ENCODE measurements around the gene ARVCF.
A peak's percentile ranks its signal among the peaks of the same experiment; 100 is the strongest.
"Not testable (repeated sequence)": the region's sequence is repeated elsewhere in the genome, so short reads cannot be mapped to it uniquely, and the experiment has no call there.

ARVCF gene

DNA sequence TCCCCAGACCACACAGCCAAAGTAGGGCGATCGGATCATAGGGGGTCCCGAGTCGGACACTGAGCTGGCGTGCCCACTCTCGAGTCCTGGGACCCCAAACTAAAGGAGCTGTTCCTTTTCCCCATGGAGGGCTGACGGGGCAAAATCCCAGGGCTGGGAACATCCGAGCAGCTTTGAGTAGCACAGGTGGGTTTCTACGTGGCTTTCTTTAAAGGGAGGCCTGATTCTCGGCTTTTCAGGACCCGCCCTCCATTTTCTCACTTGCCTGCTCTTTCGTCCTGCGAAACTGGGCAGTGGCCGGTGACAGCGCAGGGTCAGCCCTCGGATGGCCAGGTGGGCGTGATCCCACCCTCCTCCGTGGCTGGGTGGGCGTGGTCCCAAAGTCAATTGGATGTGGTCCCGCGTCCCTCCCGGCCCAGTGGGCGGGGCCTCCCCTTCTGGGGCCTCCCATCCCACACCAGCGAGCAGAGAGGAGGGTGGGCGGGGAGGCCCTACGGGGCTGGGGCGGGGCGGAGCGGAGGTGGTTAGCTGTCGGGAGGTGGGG, 57.5 kb downstream of the ARVCF start:
- no peak for DNase-seq

DNA sequence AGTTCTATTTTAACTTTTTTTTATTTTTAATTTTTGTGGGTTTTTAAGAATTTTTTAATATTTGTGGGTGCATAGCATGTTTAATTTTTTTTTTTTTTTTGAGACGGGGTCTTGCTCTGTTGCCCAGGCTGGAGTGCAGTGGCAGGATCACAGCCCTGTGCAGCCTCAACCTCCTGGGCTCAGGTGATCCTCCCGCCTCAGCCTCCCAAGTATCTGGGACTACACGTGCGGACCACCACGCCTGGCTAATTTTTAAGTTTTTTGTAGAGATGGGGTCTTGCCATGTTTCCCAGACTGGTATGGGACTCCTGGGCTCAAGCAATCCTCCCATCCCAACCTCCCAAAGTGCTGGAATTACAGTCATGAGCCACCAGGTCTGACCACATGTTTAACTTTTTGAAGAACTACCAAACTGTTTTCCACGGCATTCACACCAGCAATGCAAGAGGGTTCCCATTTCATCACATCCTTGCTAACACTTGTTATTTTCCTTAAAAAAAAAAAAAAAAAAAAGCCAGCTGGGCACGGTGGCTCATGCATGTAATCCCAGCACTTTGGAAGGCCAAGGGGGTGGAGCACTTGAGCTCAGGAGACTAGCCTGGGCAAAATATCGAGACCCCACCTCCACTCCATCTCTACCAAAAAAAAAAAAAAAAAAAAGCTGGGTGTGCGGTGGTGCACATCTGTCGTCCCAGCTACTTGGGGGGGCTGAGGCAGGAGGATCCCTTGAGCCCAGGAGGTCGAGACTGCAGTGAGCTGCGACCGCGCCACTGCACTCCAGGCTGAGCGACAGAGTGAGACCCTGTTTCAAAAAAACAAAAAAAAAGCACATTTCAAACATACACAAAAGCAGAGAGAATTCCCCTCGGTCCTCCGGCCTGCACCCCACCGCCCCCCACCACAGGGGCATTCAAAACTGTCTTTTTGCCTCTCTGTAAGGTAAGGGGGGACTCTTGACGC, 58.3 kb downstream of the ARVCF start:
- DNase-seq: no peak

GRCh38 chr22:19957445-19957844, 59.2 kb downstream of the ARVCF start:
- no peak for DNase-seq

DNA sequence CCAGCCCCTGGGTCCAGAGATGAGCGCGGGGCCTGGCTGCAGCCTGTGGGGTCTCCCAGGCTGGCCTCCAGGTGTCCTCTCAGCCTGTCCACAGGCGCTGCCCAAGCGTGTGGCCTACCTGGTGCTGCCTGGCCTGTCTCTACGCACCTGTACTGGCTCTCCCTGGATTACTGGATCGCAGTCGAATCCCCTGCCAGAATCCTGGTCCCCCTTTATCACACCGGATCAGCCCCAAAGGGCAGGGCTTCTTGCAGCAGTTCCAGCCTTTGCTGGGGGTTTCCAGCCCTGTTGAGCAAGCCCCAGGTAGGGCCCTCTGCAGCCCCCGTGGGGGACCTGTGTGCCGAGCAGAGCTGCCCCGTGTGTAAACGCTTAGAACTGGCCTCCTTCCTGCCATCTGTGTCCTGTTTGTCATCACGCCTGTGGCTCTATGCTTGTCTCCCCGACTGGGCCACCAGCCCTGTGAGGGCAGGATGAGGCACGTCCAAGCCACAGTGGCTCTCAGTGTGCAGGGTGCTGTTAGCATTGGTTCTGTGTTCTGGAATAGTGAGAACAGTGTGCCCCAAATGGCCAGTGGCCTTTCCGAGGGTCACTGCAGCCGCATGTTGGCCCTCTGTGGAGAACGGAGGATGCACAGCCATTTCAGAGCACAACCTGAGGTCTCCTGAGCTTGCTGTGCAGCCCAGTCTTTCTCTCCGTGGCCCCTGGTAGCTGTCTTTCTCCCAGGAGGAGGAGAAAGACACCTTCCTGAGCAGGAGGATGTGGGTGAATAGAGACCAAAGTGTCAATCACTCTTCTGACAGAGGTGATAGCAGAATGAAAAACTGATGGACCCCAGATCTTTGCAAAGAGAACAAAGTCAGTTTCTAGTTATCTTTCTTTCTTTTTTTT, 61.1 kb downstream of the ARVCF start:
- DNase-seq: no peak

- no peak for DNase-seq
Observed at GRCh38 chr22:19951346-19951745, 65.3 kb downstream of the ARVCF start.

- no peak for DNase-seq
Observed at GRCh38 chr22:19948057-19948760, 68.4 kb downstream of the ARVCF start.

DNA sequence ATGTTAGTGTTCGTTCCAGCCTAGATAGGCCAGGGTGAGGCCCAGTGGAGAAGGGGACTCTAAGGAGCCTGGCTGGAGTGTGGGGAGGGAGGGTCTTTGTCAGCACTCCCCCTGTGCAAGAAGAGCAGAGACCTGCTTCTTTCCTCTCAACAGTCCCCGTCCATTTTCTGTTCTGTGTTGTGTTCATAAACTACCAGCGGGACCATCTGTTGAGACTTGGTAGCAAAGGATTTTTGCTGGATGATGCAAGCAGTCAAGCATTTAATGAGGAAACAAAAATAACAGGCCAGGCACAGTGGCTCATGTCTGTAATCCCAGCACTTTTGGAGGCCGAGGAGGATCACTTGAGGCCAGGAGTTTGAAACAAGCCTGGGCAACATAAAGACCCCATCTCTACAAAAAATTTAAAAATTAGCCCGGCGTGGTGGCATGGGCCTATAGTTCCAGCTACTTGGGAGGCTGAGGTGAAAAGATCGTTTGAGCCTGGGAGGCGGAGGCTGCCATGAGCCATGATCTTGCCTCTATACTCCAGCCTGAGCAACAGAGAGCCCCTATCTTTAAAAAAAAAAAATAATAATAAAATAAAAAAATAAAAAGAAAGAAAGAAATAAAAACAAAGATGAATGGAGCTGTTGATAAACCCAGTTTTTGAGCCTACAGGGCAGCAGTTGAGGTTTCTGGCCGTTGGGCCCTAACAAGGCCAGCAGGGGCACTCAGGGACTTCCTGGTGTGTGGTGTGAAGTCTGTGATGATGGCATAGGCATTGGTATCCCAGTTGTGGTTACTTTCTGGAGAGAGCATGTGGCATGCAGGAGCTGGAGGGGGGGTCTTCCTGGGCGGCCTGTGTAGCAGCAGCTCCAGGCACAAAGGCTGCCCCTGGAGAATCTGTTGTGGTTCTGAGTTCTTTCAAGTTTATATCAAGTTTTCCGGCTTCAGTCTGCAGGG, 73.3 kb downstream of the ARVCF start:
- peak; percentile 20 for DNase-seq

DNA sequence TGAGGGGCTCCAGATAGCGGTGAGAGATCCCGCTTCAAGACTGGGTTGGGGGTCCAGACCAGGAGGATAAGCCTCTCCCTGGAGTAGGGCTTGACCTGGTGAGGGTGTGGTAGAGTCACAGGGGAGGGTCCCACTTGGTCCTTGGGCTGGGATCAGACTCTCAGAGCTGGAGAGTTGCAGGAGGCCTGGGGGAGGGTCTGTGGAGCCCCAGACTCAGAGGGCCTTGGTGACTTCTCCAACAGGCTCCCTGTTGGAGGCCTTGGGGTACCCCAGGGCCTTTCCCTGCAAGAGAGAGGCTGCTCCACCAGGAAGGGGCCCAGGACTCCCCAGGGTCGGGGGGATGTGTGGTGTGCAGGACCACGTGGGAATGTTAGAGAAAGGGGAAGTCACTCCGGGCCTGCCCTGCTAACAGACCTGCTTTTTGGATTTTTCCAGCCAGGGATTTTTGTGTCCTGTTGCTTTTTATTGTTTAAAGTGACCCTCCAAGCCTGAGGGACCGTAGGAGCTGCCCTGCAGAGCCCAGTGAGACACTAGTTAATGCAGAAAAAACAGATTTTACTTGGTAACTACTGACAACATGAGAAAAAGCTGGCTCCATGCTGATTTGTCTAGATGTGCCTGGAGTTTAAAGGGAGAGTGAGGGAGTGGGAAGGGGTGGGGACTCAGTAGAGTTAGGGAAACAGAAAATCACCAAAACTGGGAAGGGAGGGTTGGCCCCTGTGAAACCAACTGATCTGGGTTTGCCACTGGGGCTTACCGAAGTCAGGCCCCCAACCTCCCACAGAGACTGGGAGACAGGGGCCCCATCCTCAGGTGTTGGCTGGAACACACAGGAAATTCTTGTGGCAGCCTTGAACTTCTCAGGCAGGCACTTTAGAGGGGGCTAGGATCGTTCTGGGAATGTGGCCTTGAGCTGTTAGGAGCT, 74.2 kb downstream of the ARVCF start:
- no peak for DNase-seq

DNA sequence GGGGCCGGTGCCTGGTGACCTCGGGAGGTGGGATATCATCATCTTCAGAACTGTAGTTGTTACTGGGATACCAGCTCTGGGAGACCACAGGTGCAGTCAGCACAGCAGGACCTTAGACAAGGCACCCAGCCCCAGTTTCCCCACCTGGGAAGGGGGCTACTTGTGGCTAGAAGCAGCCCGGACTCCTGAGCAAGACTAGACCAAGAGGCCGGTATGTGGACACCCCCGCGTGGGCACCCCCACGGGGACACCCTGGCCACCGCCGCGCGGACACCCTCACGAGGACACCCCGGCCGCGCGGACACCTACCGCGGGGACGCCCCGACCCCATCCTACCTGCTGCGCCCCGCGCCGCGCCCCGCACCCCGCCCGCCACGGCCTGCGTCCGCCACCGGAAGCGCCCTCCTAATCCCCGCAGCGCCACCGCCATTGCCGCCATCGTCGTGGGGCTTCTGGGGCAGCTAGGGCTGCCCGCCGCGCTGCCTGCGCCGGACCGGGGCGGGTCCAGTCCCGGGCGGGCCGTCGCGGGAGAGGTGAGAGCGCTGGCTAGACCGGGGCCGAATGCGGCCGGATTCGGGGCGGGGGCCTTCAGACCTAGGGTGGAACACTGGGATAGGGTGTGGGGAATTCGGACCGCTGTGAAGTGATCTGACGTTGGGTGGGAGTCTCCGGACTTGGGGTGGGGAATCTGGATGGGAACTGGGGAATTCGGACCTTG, 75.1 kb downstream of the ARVCF start, which contains the start of the genes COMT and TXNRD2:
Gene COMT (plus strand): TSS at position 408 of the 718 bp plus-strand sequence. CDS start 20,755 bp downstream, outside the sequence.
Gene TXNRD2 (minus strand): TSS at position 454 of the 718 bp plus-strand sequence. CDS start 15 bp downstream, at position 439.
- DNase-seq: no peak

GRCh38 chr22:19940536-19941364, 75.9 kb downstream of the ARVCF start:
- DNase-seq: no peak

GRCh38 chr22:19937616-19938473, 78.8 kb downstream of the ARVCF start:
- DNase-seq: no peak

- no peak for DNase-seq
Observed at GRCh38 chr22:19936513-19936912, 80.1 kb downstream of the ARVCF start.

DNA sequence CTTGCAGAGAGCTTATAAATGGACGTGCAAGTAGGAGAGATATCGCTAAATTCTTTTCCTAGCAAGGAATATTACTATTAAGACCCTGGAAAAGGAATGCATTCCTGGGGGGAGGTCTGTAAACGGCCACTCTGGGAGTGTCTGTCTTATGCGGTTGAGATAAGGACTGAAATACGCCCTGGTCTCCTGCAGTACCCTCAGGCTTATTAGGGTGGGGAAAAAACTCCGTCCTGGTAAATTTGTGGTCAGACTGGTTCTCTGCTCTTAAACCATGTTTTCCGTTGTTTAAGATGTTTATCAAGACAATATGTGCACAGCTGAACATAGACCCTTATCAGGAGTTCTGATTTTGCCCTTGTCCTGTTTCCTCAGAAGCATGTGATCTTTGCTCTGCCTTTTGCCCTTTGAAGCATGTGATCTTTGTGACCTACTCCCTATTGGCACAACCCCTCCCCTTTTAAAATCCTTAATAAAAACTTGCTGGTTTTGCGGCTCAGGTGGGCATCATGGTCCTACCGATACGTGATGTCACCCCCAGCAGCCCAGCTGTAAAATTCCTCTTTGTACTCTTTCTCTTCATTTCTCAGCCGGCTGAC, 81.4 kb downstream of the ARVCF start:
- not testable (repeated sequence) for DNase-seq

- no peak for DNase-seq
Observed at GRCh38 chr22:19933341-19934241, 83.0 kb downstream of the ARVCF start.

DNA sequence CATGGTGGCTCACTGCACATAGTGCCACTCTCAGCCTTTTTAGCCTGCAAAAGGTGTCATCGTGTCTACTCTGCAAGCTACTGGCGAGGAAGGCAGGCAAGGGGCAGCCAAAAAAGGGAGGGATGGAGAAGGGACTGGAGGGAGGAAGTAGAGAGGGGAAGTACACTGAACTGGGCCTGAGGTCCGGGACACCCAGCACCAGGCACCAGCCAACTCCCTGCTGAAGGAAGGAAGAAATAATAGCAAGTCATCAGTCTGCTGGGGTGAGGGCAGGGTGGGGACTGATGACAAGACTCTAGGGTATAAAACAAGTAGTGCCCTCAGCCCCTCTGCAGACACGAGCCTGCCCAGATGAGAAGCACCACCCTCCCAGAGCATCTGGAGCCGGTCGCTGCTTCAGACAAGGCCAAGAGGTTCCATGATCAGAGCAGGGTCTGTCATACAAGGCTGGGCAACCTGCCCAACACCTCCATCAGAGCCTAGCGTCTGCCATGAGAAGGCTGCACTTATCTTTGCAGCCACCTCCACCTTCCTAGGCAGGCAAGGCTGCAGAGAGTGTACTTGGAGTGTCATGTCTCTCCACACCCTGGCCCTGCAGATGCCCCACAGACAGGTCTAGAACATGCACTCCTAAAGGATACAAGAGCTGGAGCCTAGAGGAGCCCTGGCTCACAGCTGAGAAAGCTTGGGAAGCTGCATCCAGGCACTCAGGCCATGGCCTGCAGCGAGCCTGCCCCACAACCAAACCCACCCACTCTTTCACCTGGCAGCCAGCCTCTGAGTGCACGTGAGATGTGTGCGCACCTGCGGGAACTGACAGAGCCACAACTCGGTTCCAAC, 84.0 kb downstream of the ARVCF start:
- DNase-seq: no peak
